Neural crest cell (in vitro differentiated cells): ENCODE measurements around the gene KLRF2. TPM values are rescaled to one million over a fixed set of nuclear protein-coding genes. Genes with fewer than 3 reads are reported as not detected.

Experiments
- DNase-seq: peaks from one replicate; pipeline ENCODE4 v3.0.0; 2021; ENCODE audit warnings: low read depth, mixed read lengths, low spot score
- H3K27ac Mint-ChIP-seq: one replicate; pipeline ENCODE4 v1.8.0; 2021; ENCODE audit warnings: mild to moderate bottlenecking, mixed read lengths; ENCODE audit not compliant: unreplicated experiment
- H3K27me3 Mint-ChIP-seq: 2 replicates; pipeline ENCODE4 v1.8.0; 2021; ENCODE audit warnings: low read depth, mild to moderate bottlenecking, mixed read lengths
- H3K36me3 Mint-ChIP-seq: 2 replicates; pipeline ENCODE4 v1.8.0; 2021; ENCODE audit warnings: low read depth, mild to moderate bottlenecking, mixed read lengths
- H3K4me1 Mint-ChIP-seq: 2 replicates; pipeline ENCODE4 v1.8.0; 2021; ENCODE audit warnings: mixed read lengths
- H3K4me3 Mint-ChIP-seq: one replicate; pipeline ENCODE4 v1.8.0; 2021; ENCODE audit warnings: mild to moderate bottlenecking, mixed read lengths
- H3K9me3 Mint-ChIP-seq: 2 replicates; pipeline ENCODE4 v1.8.0; 2021; ENCODE audit warnings: mixed read lengths
- total RNA-seq: library from RNA; stranded (reverse); gene quantifications from 2 replicates; pipeline ENCODE4 v1.2.1, GENCODE V29; 2021
- TF ChIP-seq, protein P1 (sequence below): fragments of 200-600 bp; sonication (generic); conservative IDR thresholded peaks from 2 replicates; pipeline ENCODE4 v1.5.0; 2021; ENCODE audit warnings: antibody characterized with exemption, mild to moderate bottlenecking

Gene KLRF2
- total RNA-seq, 1 donor from 2014 or later, result not detected

DNA sequence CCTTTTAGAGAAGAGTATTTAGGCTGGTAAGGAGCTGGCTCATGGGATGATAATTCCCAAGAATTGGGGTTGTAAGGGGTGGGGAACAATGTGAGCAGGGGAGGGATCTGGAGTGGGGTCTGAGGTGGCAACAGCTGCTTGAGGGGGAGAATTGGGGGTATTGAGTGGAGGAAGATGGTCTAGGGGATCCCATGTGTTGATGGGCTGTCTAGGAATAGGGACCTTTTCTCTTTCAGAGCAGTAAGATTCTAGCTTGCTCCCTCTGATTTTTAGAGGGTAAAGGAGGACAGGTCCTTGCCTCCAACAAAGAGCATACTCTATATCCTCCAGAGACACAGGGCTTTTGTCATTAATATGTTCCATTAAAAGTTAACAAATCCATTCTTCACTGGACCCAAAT, 28.4 kb downstream of the KLRF2 start:
- peaks cover 9% of the 10 kb centered on the region for H3K36me3 Mint-ChIP-seq
- no peak overlapping the region for H3K4me3 Mint-ChIP-seq
- TF ChIP-seq, protein P1, sequence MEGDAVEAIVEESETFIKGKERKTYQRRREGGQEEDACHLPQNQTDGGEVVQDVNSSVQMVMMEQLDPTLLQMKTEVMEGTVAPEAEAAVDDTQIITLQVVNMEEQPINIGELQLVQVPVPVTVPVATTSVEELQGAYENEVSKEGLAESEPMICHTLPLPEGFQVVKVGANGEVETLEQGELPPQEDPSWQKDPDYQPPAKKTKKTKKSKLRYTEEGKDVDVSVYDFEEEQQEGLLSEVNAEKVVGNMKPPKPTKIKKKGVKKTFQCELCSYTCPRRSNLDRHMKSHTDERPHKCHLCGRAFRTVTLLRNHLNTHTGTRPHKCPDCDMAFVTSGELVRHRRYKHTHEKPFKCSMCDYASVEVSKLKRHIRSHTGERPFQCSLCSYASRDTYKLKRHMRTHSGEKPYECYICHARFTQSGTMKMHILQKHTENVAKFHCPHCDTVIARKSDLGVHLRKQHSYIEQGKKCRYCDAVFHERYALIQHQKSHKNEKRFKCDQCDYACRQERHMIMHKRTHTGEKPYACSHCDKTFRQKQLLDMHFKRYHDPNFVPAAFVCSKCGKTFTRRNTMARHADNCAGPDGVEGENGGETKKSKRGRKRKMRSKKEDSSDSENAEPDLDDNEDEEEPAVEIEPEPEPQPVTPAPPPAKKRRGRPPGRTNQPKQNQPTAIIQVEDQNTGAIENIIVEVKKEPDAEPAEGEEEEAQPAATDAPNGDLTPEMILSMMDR, result no peak
- H3K9me3 Mint-ChIP-seq, result peaks cover 24% of the 10 kb centered on the region
- DNase-seq, result no peak
- H3K4me1 Mint-ChIP-seq, result no peaks in the 10 kb centered on the region
- no peak overlapping the region for H3K27ac Mint-ChIP-seq
- no peaks in the 10 kb centered on the region for H3K27me3 Mint-ChIP-seq

DNA sequence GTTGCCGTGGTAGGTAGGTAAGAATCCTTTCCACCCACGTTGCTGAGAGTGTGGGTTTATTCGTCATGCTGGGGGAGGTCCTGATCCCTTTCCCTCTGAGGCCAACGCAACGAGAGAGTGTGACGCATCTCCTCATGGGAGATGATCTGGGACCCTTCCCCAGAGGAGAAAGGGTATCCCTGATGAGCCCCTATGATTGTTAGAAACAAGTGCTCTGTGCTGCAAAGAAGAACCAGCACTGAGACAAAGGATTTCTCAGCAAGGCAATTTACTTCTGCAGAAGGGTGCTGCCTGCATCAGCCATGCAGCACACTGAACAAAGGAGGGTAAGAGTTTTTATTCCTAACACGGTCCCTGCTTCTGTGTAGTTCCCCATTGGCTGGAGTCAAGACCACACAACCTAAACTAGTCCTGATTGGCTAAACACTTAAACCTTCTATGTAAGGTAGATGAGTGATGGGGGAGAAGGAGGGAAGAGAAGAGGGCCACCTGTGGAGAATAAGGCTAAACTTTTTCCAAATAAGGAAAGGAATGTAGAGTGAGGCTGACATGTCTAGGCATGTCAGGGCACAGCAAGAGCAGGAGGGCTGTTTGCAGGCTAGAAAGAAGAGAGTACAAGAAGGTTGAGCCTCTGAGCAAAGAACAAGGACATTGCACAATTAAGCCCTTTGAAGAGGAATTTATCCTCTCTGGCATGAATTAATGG, 29.6 kb downstream of the KLRF2 start:
- H3K36me3 Mint-ChIP-seq, result peaks cover 6% of the 10 kb centered on the region
- no peaks in the 10 kb centered on the region for H3K4me1 Mint-ChIP-seq
- TF ChIP-seq, protein P1, result no peak
- peak overlapping the region; percentile 23 for H3K4me3 Mint-ChIP-seq
- DNase-seq, result no peak
- no peaks in the 10 kb centered on the region for H3K27me3 Mint-ChIP-seq
- peaks cover 24% of the 10 kb centered on the region for H3K9me3 Mint-ChIP-seq
- peak overlapping the region; percentile 83 for H3K27ac Mint-ChIP-seq

DNA sequence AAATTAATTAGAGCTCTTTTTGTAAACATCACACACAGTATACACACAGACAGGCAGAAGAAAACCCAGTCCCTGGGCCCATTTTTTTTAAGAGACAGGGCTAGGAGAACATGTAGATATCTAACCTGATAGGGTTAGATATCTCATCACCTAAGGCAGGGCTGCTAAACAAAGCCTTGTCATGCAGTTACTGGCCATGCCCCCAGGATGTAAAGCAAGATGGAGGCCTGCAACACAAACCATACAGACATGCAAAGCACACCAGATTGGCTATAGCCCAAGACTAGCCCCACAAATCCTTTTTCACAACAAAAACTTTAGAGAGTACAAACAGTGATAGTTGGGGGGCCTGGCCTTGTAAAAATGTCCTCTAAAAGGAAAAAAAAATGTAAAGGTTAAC, 30.4 kb downstream of the KLRF2 start:
- no peaks in the 10 kb centered on the region for H3K27me3 Mint-ChIP-seq
- H3K36me3 Mint-ChIP-seq, result peaks cover 6% of the 10 kb centered on the region
- TF ChIP-seq, protein P1, result no peak
- H3K4me1 Mint-ChIP-seq, result no peaks in the 10 kb centered on the region
- no peak overlapping the region for H3K27ac Mint-ChIP-seq
- DNase-seq, result no peak
- no peak overlapping the region for H3K4me3 Mint-ChIP-seq
- H3K9me3 Mint-ChIP-seq, result peaks cover 21% of the 10 kb centered on the region

DNA sequence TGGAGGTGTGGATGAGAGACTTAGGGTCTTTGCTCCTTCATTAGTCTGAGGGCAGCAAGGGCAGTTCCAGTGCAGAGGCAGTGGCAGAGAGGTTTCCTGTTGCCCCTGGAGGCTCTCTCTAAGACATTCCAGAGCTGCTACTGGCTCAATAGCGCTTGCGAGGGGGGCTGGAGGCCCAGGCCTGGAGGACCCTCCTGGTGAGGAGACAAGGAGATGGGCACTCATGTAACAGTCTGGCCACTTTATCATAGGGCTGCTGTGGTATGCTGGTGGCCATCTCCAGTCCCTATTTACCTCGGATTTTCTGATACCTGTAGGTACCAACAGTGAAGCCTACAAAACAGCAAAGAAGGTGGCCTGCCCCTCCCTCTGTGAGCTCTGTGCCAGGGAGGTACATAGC, 38.2 kb downstream of the KLRF2 start:
- Mint-ChIP-seq H3K27ac (no peak overlapping the region), H3K36me3 (no peaks in the 10 kb centered on the region), H3K4me3 (no peak overlapping the region), H3K4me1 (no peaks in the 10 kb centered on the region), H3K27me3 (no peaks in the 10 kb centered on the region), H3K9me3 (peaks cover 8% of the 10 kb centered on the region)
- TF ChIP-seq, protein P1, result no peak
- no peak for DNase-seq

DNA sequence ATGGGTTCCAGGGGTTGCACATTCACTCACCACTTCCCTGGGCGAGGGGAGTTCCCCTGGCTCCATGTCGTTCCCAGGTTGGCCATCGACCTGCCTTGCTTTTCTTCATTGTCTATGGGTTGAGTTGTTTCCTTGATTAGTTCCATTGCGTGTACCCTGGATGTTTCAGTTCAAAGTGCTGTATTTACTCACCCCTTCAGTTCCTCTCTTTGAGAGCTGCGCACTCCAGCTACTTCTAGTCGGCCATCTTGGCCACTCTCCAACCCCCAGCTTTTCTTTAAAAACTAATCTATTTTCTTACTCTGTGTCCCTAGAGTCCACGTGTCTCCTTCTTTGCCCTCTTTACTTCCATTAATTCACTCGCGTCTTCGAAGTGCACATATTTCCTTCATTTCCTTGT, 39.2 kb downstream of the KLRF2 start:
- Mint-ChIP-seq H3K9me3 (peaks cover 8% of the 10 kb centered on the region), H3K4me3 (no peak overlapping the region), H3K4me1 (no peaks in the 10 kb centered on the region), H3K36me3 (no peaks in the 10 kb centered on the region), H3K27ac (no peak overlapping the region), H3K27me3 (no peaks in the 10 kb centered on the region)
- TF ChIP-seq, protein P1, result no peak
- no peak for DNase-seq
